GM23248 (cell line): ENCODE measurements around the gene CDC23. TPM values are rescaled to one million over a fixed set of nuclear protein-coding genes. Genes with fewer than 3 reads are reported as not detected.

Experiments
- DNase-seq: peaks from one replicate; pipeline ENCODE4 v3.0.0-alpha.2; 2015
- H2AFZ ChIP-seq: fragments of 200-600 bp; sonication (generic); 2 replicates; pipeline ENCODE4 v1.6.1; 2016; ENCODE audit warnings: antibody characterized with exemption
- H3F3A ChIP-seq: fragments of 200-600 bp; sonication (generic); 2 replicates; pipeline ENCODE4 v1.6.1; 2016; ENCODE audit warnings: mild to moderate bottlenecking, antibody characterized with exemption, mixed run types; ENCODE audit not compliant: insufficient read depth
- H3K27ac ChIP-seq: fragments of 200-600 bp; sonication (generic); 2 replicates; pipeline ENCODE4 v1.5.1; 2016; ENCODE audit warnings: mild to moderate bottlenecking
- H3K27me3 ChIP-seq: fragments of 200-600 bp; sonication (generic); replicated peaks from 2 replicates; pipeline ENCODE4 v1.6.1; 2016; ENCODE audit warnings: mild to moderate bottlenecking; ENCODE audit not compliant: insufficient read depth
- H3K36me3 ChIP-seq: fragments of 200-600 bp; sonication (generic); 2 replicates; pipeline ENCODE4 v1.6.1; 2016; ENCODE audit warnings: low read depth, mild to moderate bottlenecking
- H3K4me1 ChIP-seq: fragments of 200-600 bp; sonication (generic); 2 replicates; pipeline ENCODE4 v1.6.1; 2016; ENCODE audit warnings: mild to moderate bottlenecking; ENCODE audit not compliant: insufficient read depth
- H3K4me2 ChIP-seq: fragments of 200-600 bp; sonication (generic); one replicate; pipeline ENCODE4 v1.6.1; 2016; ENCODE audit warnings: mild to moderate bottlenecking; ENCODE audit not compliant: unreplicated experiment
- H3K4me3 ChIP-seq: fragments of 200-600 bp; sonication (generic); 2 replicates; pipeline ENCODE4 v1.5.1; 2016; ENCODE audit warnings: mild to moderate bottlenecking
- H3K79me2 ChIP-seq: fragments of 200-600 bp; sonication (generic); 2 replicates; pipeline ENCODE4 v1.6.1; 2016; ENCODE audit warnings: mild to moderate bottlenecking; ENCODE audit not compliant: insufficient read depth
- H3K9ac ChIP-seq: fragments of 200-600 bp; sonication (generic); 2 replicates; pipeline ENCODE4 v1.6.1; 2016; ENCODE audit warnings: mild to moderate bottlenecking
- H3K9me2 ChIP-seq: fragments of 200-600 bp; sonication (generic); 2 replicates; pipeline ENCODE4 v1.6.1; 2016; ENCODE audit warnings: mixed run types, mild to moderate bottlenecking, moderate library complexity; ENCODE audit not compliant: insufficient read depth
- H3K9me3 ChIP-seq: fragments of 200-600 bp; sonication (generic); one replicate; pipeline ENCODE4 v1.6.1; 2017; ENCODE audit warnings: low read depth
- H4K20me1 ChIP-seq: fragments of 200-600 bp; sonication (generic); 2 replicates; pipeline ENCODE4 v1.6.0; 2016; ENCODE audit not compliant: insufficient read depth
- EZH2 ChIP-seq: fragments of 200-600 bp; sonication (generic); IDR thresholded peaks from 2 replicates; pipeline ENCODE4 v1.6.1; 2018; ENCODE audit warnings: antibody characterized with exemption, mild to moderate bottlenecking; ENCODE audit not compliant: insufficient read depth, poor library complexity, severe bottlenecking
- EZH2phosphoT487 ChIP-seq: fragments of 200-600 bp; sonication (generic); IDR thresholded peaks from 2 replicates; pipeline ENCODE4 v1.6.1; 2018; ENCODE audit warnings: antibody characterized with exemption, moderate library complexity, mild to moderate bottlenecking, low read depth; ENCODE audit not compliant: insufficient read depth
- WGBS, 2 experiments: methylation state at CpG; one replicate each; pipeline ENCODE4 v1.1.6; 2015 to 2017; ENCODE audit warnings: low lambda C conversion rate in 2 of 2, low coverage in 1 of 2; ENCODE audit errors: missing lambda C conversion rate in 2 of 2; 5-methylcytosine and 5-hydroxymethylcytosine counted together
- in situ Hi-C: fragments of 300-500 bp; cut with MboI; formaldehyde crosslinking; loops from 2 replicates; pipeline ENCODE4 v1.15.0; 2020
- polyA plus RNA-seq: library from polyadenylated mRNA; unstranded; fragments of >200 nt; fragmentation: Nextera tagmentation; extraction: Ambion mirVana; gene quantifications from 2 replicates; pipeline ENCODE4 v1.2.1, GENCODE V29; 2016
- total RNA-seq: library from RNA; depleted of rRNA; stranded (reverse); fragments of >200 nt; shearing (Covaris generic); gene quantifications from 2 replicates; pipeline ENCODE4 v1.2.3, GENCODE V29; 2014

The CDC23 gene
- total and polyA plus RNA-seq, 2 experiments from 2014 or later, result 30.5 to 32.5 TPM

GRCh38 chr5:138226910-138227309 lies 13.8 kb upstream of the CDC23 start:
- no peak overlapping the region for H3K27ac ChIP-seq
- no peak for DNase-seq
- no peaks in the 10 kb centered on the region for H4K20me1 ChIP-seq
- no peak overlapping the region for H3K4me3 ChIP-seq
- H3K9me3 ChIP-seq, result no peaks in the 10 kb centered on the region
- no peaks in the 10 kb centered on the region for H3K9me2 ChIP-seq
- no peaks in the 10 kb centered on the region for H3K79me2 ChIP-seq
- H2AFZ ChIP-seq, result no peak overlapping the region
- H3K4me1 ChIP-seq, result 0 out of 2 replicates have a peak, but pooled peaks cover 13% of the 10 kb centered on the region
- 0 out of 2 replicates have a peak, but pooled peaks cover 8% of the 10 kb centered on the region for H3F3A ChIP-seq
- in situ Hi-C loops, result no loop called here
- H3K9ac ChIP-seq, result no peak overlapping the region
- TF ChIP-seq EZH2phosphoT487, result no peak
- no peaks in the 10 kb centered on the region for H3K36me3 ChIP-seq
- H3K27me3 ChIP-seq, result no peaks in the 10 kb centered on the region
- no peak overlapping the region for H3K4me2 ChIP-seq

- no peaks in the 10 kb centered on the region for H3F3A ChIP-seq
- H3K79me2 ChIP-seq, result no peaks in the 10 kb centered on the region
- in situ Hi-C loops, result no loop called here
Observed at GRCh38 chr5:138224712-138225111, 11.6 kb upstream of the CDC23 start.

GRCh38 chr5:138223532-138223931 lies 10.4 kb upstream of the CDC23 start:
- no peaks in the 10 kb centered on the region for H3K36me3 ChIP-seq
- no peak overlapping the region for H3K4me2 ChIP-seq
- no peaks in the 10 kb centered on the region for H3K4me1 ChIP-seq
- no peaks in the 10 kb centered on the region for H3F3A ChIP-seq
- no peak for DNase-seq
- no peaks in the 10 kb centered on the region for H3K9me3 ChIP-seq
- no peak overlapping the region for H3K4me3 ChIP-seq
- H3K9me2 ChIP-seq, result no peaks in the 10 kb centered on the region
- H4K20me1 ChIP-seq, result no peaks in the 10 kb centered on the region
- in situ Hi-C loops, result no loop called here
- no peak overlapping the region for H3K27ac ChIP-seq
- no peak overlapping the region for H2AFZ ChIP-seq
- no peak overlapping the region for H3K9ac ChIP-seq
- no peaks in the 10 kb centered on the region for H3K27me3 ChIP-seq
- TF ChIP-seq EZH2 (no peak), EZH2phosphoT487 (no peak)
- 75 to 79% methylated on average over 1 of the region's 1 CpG for WGBS, 2 experiments
- H3K79me2 ChIP-seq, result no peaks in the 10 kb centered on the region

More at GRCh38 chr5:138224712-138225111, 11.6 kb upstream of the CDC23 start:
- H2AFZ ChIP-seq, result no peak overlapping the region
- WGBS, 2 experiments, result 46 to 57% methylated on average over 6 of the region's 6 CpGs
- TF ChIP-seq EZH2phosphoT487 (no peak), EZH2 (no peak)
- no peak overlapping the region for H3K4me3 ChIP-seq
- H3K4me2 ChIP-seq, result no peak overlapping the region
- no peak overlapping the region for H3K27ac ChIP-seq
- H4K20me1 ChIP-seq, result no peaks in the 10 kb centered on the region
- no peaks in the 10 kb centered on the region for H3K9me2 ChIP-seq
- H3K27me3 ChIP-seq, result no peaks in the 10 kb centered on the region
- no peaks in the 10 kb centered on the region for H3K9me3 ChIP-seq
- H3K9ac ChIP-seq, result no peak overlapping the region
- no peak for DNase-seq
- H3K36me3 ChIP-seq, result no peaks in the 10 kb centered on the region
- no peaks in the 10 kb centered on the region for H3K4me1 ChIP-seq

GRCh38 chr5:138216799-138217198 lies 3.7 kb upstream of the CDC23 start:
- no peak overlapping the region for H3K9ac ChIP-seq
- H3F3A ChIP-seq, result no peaks in the 10 kb centered on the region
- H3K9me2 ChIP-seq, result no peaks in the 10 kb centered on the region
- H3K9me3 ChIP-seq, result no peaks in the 10 kb centered on the region
- H3K4me3 ChIP-seq, result no peak overlapping the region
- WGBS, 2 experiments, result 73 to 81% methylated on average over 2 of the region's 2 CpGs
- no peaks in the 10 kb centered on the region for H3K27me3 ChIP-seq
- H3K36me3 ChIP-seq, result no peaks in the 10 kb centered on the region
- no peak overlapping the region for H2AFZ ChIP-seq
- H3K4me1 ChIP-seq, result peaks cover 5% of the 10 kb centered on the region; the same call in 1 of the 2 replicates
- TF ChIP-seq EZH2, result no peak
- no peak for TF ChIP-seq EZH2phosphoT487
- no peaks in the 10 kb centered on the region for H4K20me1 ChIP-seq
- in situ Hi-C loops, result no loop called here
- peaks cover 12% of the 10 kb centered on the region for H3K79me2 ChIP-seq
- no peak overlapping the region for H3K4me2 ChIP-seq
- DNase-seq, result no peak
- no peak overlapping the region for H3K27ac ChIP-seq

GRCh38 chr5:138212828-138213160 lies 329 bp downstream of the CDC23 start:
- peak overlapping the region; percentile 97 for H3K4me2 ChIP-seq
- H3K4me1 ChIP-seq, result peaks cover 9% of the 10 kb centered on the region; the same call in 1 of the 2 replicates
- no peaks in the 10 kb centered on the region for H4K20me1 ChIP-seq
- in situ Hi-C loops, result no loop called here
- peak; percentile 66 for DNase-seq
- peak overlapping the region; percentile 93 for H2AFZ ChIP-seq
- no peaks in the 10 kb centered on the region for H3K36me3 ChIP-seq
- H3K9ac ChIP-seq, result peak overlapping the region; percentile 97
- H3K4me3 ChIP-seq, result peak overlapping the region; percentile 84
- H3K9me3 ChIP-seq, result no peaks in the 10 kb centered on the region
- peaks cover 52% of the 10 kb centered on the region for H3K79me2 ChIP-seq
- peak overlapping the region; percentile 82 for H3K27ac ChIP-seq
- no peaks in the 10 kb centered on the region for H3K9me2 ChIP-seq
- H3K27me3 ChIP-seq, result no peaks in the 10 kb centered on the region
- H3F3A ChIP-seq, result no peaks in the 10 kb centered on the region
- WGBS, 2 experiments, result 0 to 5% methylated on average over 8 of the region's 8 CpGs
- TF ChIP-seq EZH2phosphoT487 (no peak), EZH2 (no peak)
